Keratinocyte (primary cell): Measurements from ENCODE around the gene IL1RAPL2.

Source experiments
- CTCF ChIP-seq, 3 experiments: IDR thresholded peaks in 1 of 3; conservative IDR thresholded peaks in 1 of 3; optimal IDR thresholded peaks in 1 of 3; 2 replicates in 2 of 3; 3 replicates in 1 of 3; pipeline versions ENCODE3 to v1.5.1; 2011; ENCODE audit warnings: low read length in 3 of 3, mild to moderate bottlenecking in 3 of 3, moderate library complexity in 2 of 3, control low read depth in 1 of 3, inconsistent platforms in 1 of 3; ENCODE audit not compliant: insufficient read depth in 2 of 3; ENCODE audit errors: extremely low read depth in 1 of 3
- EZH2 ChIP-seq: IDR thresholded peaks from one replicate; pipeline ENCODE4 v1.6.1; 2012; ENCODE audit warnings: inconsistent platforms, mild to moderate bottlenecking, low read length, moderate library complexity

GRCh38 chrX:105458846-105459245, 892.8 kb downstream of the IL1RAPL2 start:
- TF ChIP-seq CTCF (optimal IDR thresholded peaks at IDR 0.05 in 1 of 3, IDR thresholded peaks at IDR 0.05 in 1 of 3, conservative IDR thresholded peaks at IDR 0.05 in 1 of 3; ENCODE audit: extremely low read depth in 1 of 3, insufficient read depth in 2 of 3, low read length in 3 of 3) (no peak), EZH2 (no peak)
